Fibroblast of skin of right quadriceps (primary cell): ENCODE data around the gene MYLK3.

Experiments
- DNase-seq: peaks from one replicate; pipeline ENCODE4 v3.0.0-alpha.2; 2013

MYLK3 gene

GRCh38 chr16:46721885-46722284, 26.3 kb downstream of the MYLK3 start:
- no peak for DNase-seq

GRCh38 chr16:46720619-46721018, 27.5 kb downstream of the MYLK3 start:
- no peak for DNase-seq

- no peak for DNase-seq
These were observed 28.6 kb downstream of the MYLK3 start for GRCh38 chr16:46719528-46719927.

- no peak for DNase-seq
These were observed 29.9 kb downstream of the MYLK3 start for GRCh38 chr16:46718214-46718613.

GRCh38 chr16:46717692-46718091, 30.5 kb downstream of the MYLK3 start:
- DNase-seq = no peak

GRCh38 chr16:46715769-46716305, 32.3 kb downstream of the MYLK3 start:
- no peak for DNase-seq

- DNase-seq = no peak
These were observed 33.1 kb downstream of the MYLK3 start for GRCh38 chr16:46714797-46715591.

GRCh38 chr16:46713634-46714033, 34.5 kb downstream of the MYLK3 start:
- DNase-seq = no peak

- no peak for DNase-seq
These were observed 35.2 kb downstream of the MYLK3 start for GRCh38 chr16:46712911-46713310.

- no peak for DNase-seq
These were observed 36.8 kb downstream of the MYLK3 start for GRCh38 chr16:46711106-46712058.

GRCh38 chr16:46709469-46710005, 38.6 kb downstream of the MYLK3 start:
- no peak for DNase-seq

- no peak for DNase-seq
These were observed 41.5 kb downstream of the MYLK3 start for GRCh38 chr16:46706642-46707041.

- no peak for DNase-seq
These were observed 46.1 kb downstream of the MYLK3 start for GRCh38 chr16:46702030-46702429.

- no peak for DNase-seq
These were observed 46.5 kb downstream of the MYLK3 start for GRCh38 chr16:46701615-46702014.

- no peak for DNase-seq
These were observed 48.1 kb downstream of the MYLK3 start for GRCh38 chr16:46700048-46700447.

GRCh38 chr16:46696957-46697356, 51.2 kb downstream of the MYLK3 start:
- DNase-seq = no peak

- DNase-seq = no peak
These were observed 52.2 kb downstream of the MYLK3 start for GRCh38 chr16:46695937-46696336.

GRCh38 chr16:46693598-46693997, 54.5 kb downstream of the MYLK3 start:
- no peak for DNase-seq

- peak; percentile 9 for DNase-seq
These were observed 56.4 kb downstream of the MYLK3 start for GRCh38 chr16:46691726-46692125.

GRCh38 chr16:46690281-46691178, 57.6 kb downstream of the MYLK3 start:
- peak; percentile 8 for DNase-seq

GRCh38 chr16:46689365-46690280, 58.5 kb downstream of the MYLK3 start, which contains the start of gene ORC6:
Gene ORC6, plus strand, starts transcription at chr16:46689659. Its CDS starts 47 bp downstream, at chr16:46689706.
- peak; percentile 97 for DNase-seq
